HUES48 (cell line): Measurements from ENCODE around the gene CACUL1.
"Not testable (repeated sequence)": the region's sequence is repeated elsewhere in the genome, so short reads cannot be mapped to it uniquely, and the experiment has no call there.

Experiments used
- H3K27ac ChIP-seq: one replicate; pipeline ENCODE4 v1.7.0; 2013; ENCODE audit warnings: low read depth, low read length, inconsistent platforms
- H3K27me3 ChIP-seq: 2 replicates; pipeline ENCODE4 v1.6.1; 2013; ENCODE audit warnings: mild to moderate bottlenecking, low read length; ENCODE audit not compliant: control insufficient read depth, insufficient read depth
- H3K36me3 ChIP-seq: 2 replicates; pipeline ENCODE4 v1.6.1; 2013; ENCODE audit warnings: low read length; ENCODE audit not compliant: control insufficient read depth, insufficient read depth
- H3K4me1 ChIP-seq: 2 replicates; pipeline ENCODE4 v1.6.1; 2013; ENCODE audit warnings: mild to moderate bottlenecking, low read length; ENCODE audit not compliant: control insufficient read depth, insufficient read depth
- H3K4me3 ChIP-seq: 2 replicates; pipeline ENCODE4 v1.5.1; 2013; ENCODE audit warnings: mild to moderate bottlenecking, low read depth, low read length
- H3K9ac ChIP-seq: 2 replicates; pipeline ENCODE4 v1.6.1; 2013; ENCODE audit warnings: mild to moderate bottlenecking, low read depth, low read length, moderate library complexity
- H3K9me3 ChIP-seq: 2 replicates; pipeline ENCODE4 v1.6.1; 2013; ENCODE audit warnings: low read length; ENCODE audit not compliant: control insufficient read depth, insufficient read depth

CACUL1 gene

GRCh38 chr10:118783776-118784545, 29.2 kb upstream of the CACUL1 start:
- Histone ChIP-seq H3K27me3 (no peaks in the 10 kb centered on the region), H3K36me3 (no peaks in the 10 kb centered on the region), H3K27ac (no peak overlapping the region), H3K9ac (no peak overlapping the region), H3K9me3 (no peaks in the 10 kb centered on the region), H3K4me3 (no peak overlapping the region), H3K4me1 (no peaks in the 10 kb centered on the region)

- H3K4me1 ChIP-seq, H3K9ac ChIP-seq, H3K4me3 ChIP-seq, H3K36me3 ChIP-seq, H3K27ac ChIP-seq, H3K9me3 ChIP-seq, H3K27me3 ChIP-seq: not testable (repeated sequence)
These were observed 28.2 kb upstream of the CACUL1 start for GRCh38 chr10:118782916-118783465.

GRCh38 chr10:118781541-118781940, 26.8 kb upstream of the CACUL1 start:
- H3K4me1 ChIP-seq = no peaks in the 10 kb centered on the region
- no peaks in the 10 kb centered on the region for H3K9me3 ChIP-seq
- H3K36me3 ChIP-seq = no peaks in the 10 kb centered on the region
- no peaks in the 10 kb centered on the region for H3K27me3 ChIP-seq
- H3K9ac ChIP-seq = no peak overlapping the region
- H3K27ac ChIP-seq = no peak overlapping the region
- no peak overlapping the region for H3K4me3 ChIP-seq

GRCh38 chr10:118778727-118779126, 24.0 kb upstream of the CACUL1 start:
- Histone ChIP-seq H3K4me3 (no peak overlapping the region), H3K9me3 (no peaks in the 10 kb centered on the region), H3K27ac (no peak overlapping the region)

GRCh38 chr10:118776960-118777359, 22.2 kb upstream of the CACUL1 start:
- Histone ChIP-seq H3K9me3 (no peaks in the 10 kb centered on the region), H3K27ac (no peak overlapping the region), H3K4me1 (no peaks in the 10 kb centered on the region), H3K36me3 (no peaks in the 10 kb centered on the region), H3K27me3 (no peaks in the 10 kb centered on the region), H3K9ac (no peak overlapping the region), H3K4me3 (no peak overlapping the region)

More at GRCh38 chr10:118778727-118779126, 24.0 kb upstream of the CACUL1 start:
- no peaks in the 10 kb centered on the region for H3K4me1 ChIP-seq
- no peak overlapping the region for H3K9ac ChIP-seq
- no peaks in the 10 kb centered on the region for H3K36me3 ChIP-seq
- H3K27me3 ChIP-seq = no peaks in the 10 kb centered on the region

GRCh38 chr10:118776033-118776432, 21.3 kb upstream of the CACUL1 start:
- no peaks in the 10 kb centered on the region for H3K27me3 ChIP-seq
- H3K4me3 ChIP-seq = no peak overlapping the region
- H3K27ac ChIP-seq = no peak overlapping the region
- H3K9me3 ChIP-seq = no peaks in the 10 kb centered on the region
- no peak overlapping the region for H3K9ac ChIP-seq
- no peaks in the 10 kb centered on the region for H3K4me1 ChIP-seq
- H3K36me3 ChIP-seq = no peaks in the 10 kb centered on the region

GRCh38 chr10:118775478-118775877, 20.7 kb upstream of the CACUL1 start:
- H3K4me1 ChIP-seq = no peaks in the 10 kb centered on the region
- H3K9me3 ChIP-seq = no peaks in the 10 kb centered on the region
- no peaks in the 10 kb centered on the region for H3K36me3 ChIP-seq
- H3K9ac ChIP-seq = no peak overlapping the region
- no peak overlapping the region for H3K27ac ChIP-seq
- H3K27me3 ChIP-seq = no peaks in the 10 kb centered on the region
- H3K4me3 ChIP-seq = no peak overlapping the region

GRCh38 chr10:118773041-118773440, 18.3 kb upstream of the CACUL1 start:
- Histone ChIP-seq H3K9ac (no peak overlapping the region), H3K36me3 (no peaks in the 10 kb centered on the region), H3K4me3 (no peak overlapping the region), H3K4me1 (no peaks in the 10 kb centered on the region), H3K27ac (no peak overlapping the region), H3K9me3 (no peaks in the 10 kb centered on the region), H3K27me3 (no peaks in the 10 kb centered on the region)

- Histone ChIP-seq H3K9me3 (no peaks in the 10 kb centered on the region), H3K4me1 (no peaks in the 10 kb centered on the region), H3K36me3 (no peaks in the 10 kb centered on the region), H3K27ac (no peak overlapping the region), H3K9ac (no peak overlapping the region), H3K4me3 (no peak overlapping the region), H3K27me3 (no peaks in the 10 kb centered on the region)
These were observed 17.2 kb upstream of the CACUL1 start for GRCh38 chr10:118771976-118772375.

- no peaks in the 10 kb centered on the region for H3K4me1 ChIP-seq
- no peaks in the 10 kb centered on the region for H3K36me3 ChIP-seq
- no peak overlapping the region for H3K27ac ChIP-seq
- no peaks in the 10 kb centered on the region for H3K9me3 ChIP-seq
- H3K27me3 ChIP-seq = no peaks in the 10 kb centered on the region
- no peak overlapping the region for H3K4me3 ChIP-seq
- no peak overlapping the region for H3K9ac ChIP-seq
These were observed 15.3 kb upstream of the CACUL1 start for GRCh38 chr10:118769898-118770600.
